GM20000 (cell line): ENCODE data around the gene KRT84.

Source experiments
- DNase-seq: peaks from one replicate; pipeline ENCODE4 v3.0.0; 2012; ENCODE audit warnings: low spot score
- CTCF ChIP-seq: IDR thresholded peaks from 2 replicates; pipeline ENCODE4 v1.5.1; 2012; ENCODE audit warnings: mild to moderate bottlenecking, control low read depth; ENCODE audit errors: extremely low read depth, missing control alignments

Gene KRT84

GRCh38 chr12:52332381-52332780 lies 53.1 kb downstream of the KRT84 start:
- TF ChIP-seq CTCF = no peak
- DNase-seq = no peak

DNA sequence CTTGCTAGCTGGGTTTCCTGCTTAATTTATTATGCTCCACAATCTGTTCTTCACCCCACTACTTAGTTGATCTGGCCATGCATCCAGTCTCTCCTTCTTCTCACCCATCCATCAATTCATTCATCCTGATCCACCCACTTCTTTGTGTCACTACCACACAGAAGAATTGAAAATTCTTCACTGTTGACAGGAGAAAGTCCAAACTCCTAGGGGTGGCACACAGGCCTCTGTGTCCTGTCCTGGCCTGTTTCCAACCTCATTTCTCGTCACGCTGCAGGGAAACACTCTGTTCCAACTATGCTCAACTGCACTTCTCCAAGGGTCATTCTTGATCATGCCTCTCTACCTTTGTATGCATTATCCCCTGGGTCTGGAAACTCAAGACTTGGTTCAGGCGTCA lies 53.6 kb downstream of the KRT84 start:
- DNase-seq = no peak
- no peak for TF ChIP-seq CTCF

GRCh38 chr12:52331039-52331438 lies 54.4 kb downstream of the KRT84 start:
- no peak for TF ChIP-seq CTCF
- DNase-seq = no peak

GRCh38 chr12:52327830-52328500 lies 57.5 kb downstream of the KRT84 start:
- DNase-seq = no peak
- TF ChIP-seq CTCF = no peak
